HG03442 (cell line): ENCODE results near the gene BEAN1.

Experiments
- ATAC-seq: cut with Tn5 transposase; IDR thresholded peaks from one replicate; pipeline ENCODE4 v1.9.1; 2021; ENCODE audit warnings: mild to moderate bottlenecking, moderate library complexity; ENCODE audit not compliant: unreplicated experiment

Gene BEAN1

GRCh38 chr16:66467611-66468010 lies 40.5 kb downstream of the BEAN1 start:
- no peak for ATAC-seq

- ATAC-seq, result no peak
Observed at GRCh38 chr16:66468321-66468965, 41.3 kb downstream of the BEAN1 start.

- no peak for ATAC-seq
Observed at GRCh38 chr16:66469291-66469946, 42.3 kb downstream of the BEAN1 start.

- ATAC-seq, result no peak
Observed at GRCh38 chr16:66469947-66470546, 43.0 kb downstream of the BEAN1 start.

- no peak for ATAC-seq
Observed at GRCh38 chr16:66470556-66470955, 43.5 kb downstream of the BEAN1 start.

GRCh38 chr16:66471264-66471663 lies 44.2 kb downstream of the BEAN1 start:
- ATAC-seq, result no peak

- no peak for ATAC-seq
Observed at GRCh38 chr16:66471716-66472393, 44.8 kb downstream of the BEAN1 start.

- no peak for ATAC-seq
Observed at GRCh38 chr16:66473051-66473571, 46.0 kb downstream of the BEAN1 start.

- no peak for ATAC-seq
Observed at GRCh38 chr16:66473654-66474519, 46.8 kb downstream of the BEAN1 start.

- ATAC-seq, result peak; percentile 85
Observed at GRCh38 chr16:66474750-66475199, 47.7 kb downstream of the BEAN1 start.

GRCh38 chr16:66475232-66475631 lies 48.1 kb downstream of the BEAN1 start:
- ATAC-seq, result no peak

GRCh38 chr16:66476328-66477027 lies 49.4 kb downstream of the BEAN1 start:
- no peak for ATAC-seq

GRCh38 chr16:66477028-66477515 lies 50.0 kb downstream of the BEAN1 start:
- no peak for ATAC-seq

GRCh38 chr16:66478733-66479511 lies 51.8 kb downstream of the BEAN1 start:
- peak; percentile 63 for ATAC-seq

- no peak for ATAC-seq
Observed at GRCh38 chr16:66479661-66480264, 52.7 kb downstream of the BEAN1 start.

- ATAC-seq, result no peak
Observed at GRCh38 chr16:66480265-66481080, 53.4 kb downstream of the BEAN1 start.

GRCh38 chr16:66481081-66481942 lies 54.2 kb downstream of the BEAN1 start:
- no peak for ATAC-seq
